Right lobe of liver (tissue), 6 donors: Measurements from ENCODE around the gene KXD1. TPM values are rescaled to one million over a fixed set of nuclear protein-coding genes. Genes with fewer than 3 reads are reported as not detected.
A peak's percentile ranks its signal among the peaks of the same experiment; 100 is the strongest.
"Not testable (repeated sequence)": the region's sequence is repeated elsewhere in the genome, so short reads cannot be mapped to it uniquely, and the experiment has no call there.

Experiments used
- ATAC-seq, 4 donors: fragments of 200-7000 bp; cut with Tn5 transposase; one replicate each; pipeline ENCODE4 v1.9.1; 2020; ENCODE audit warnings: mild to moderate bottlenecking in 4 of 4, moderate library complexity in 4 of 4
- DNase-seq, 3 donors: peaks; one replicate each; pipeline ENCODE4 v3.0.0-alpha.2; 2020
- H3K27ac ChIP-seq, 3 donors: fragments of 200-600 bp; one replicate each; pipeline ENCODE4 v1.8.0; 2022
- H3K27me3 ChIP-seq, 2 donors: fragments of 200-600 bp; one replicate each; pipeline ENCODE4 v1.8.0; 2022
- H3K36me3 ChIP-seq, 4 donors: fragments of 200-600 bp; sonication (generic) in 1 of 4; one replicate each; pipeline versions ENCODE4 v1.5.1 to v1.8.0; 2017 to 2022; ENCODE audit warnings: control low read depth in 1 of 4
- H3K4me1 ChIP-seq, 4 donors: fragments of 200-600 bp; sonication (generic) in 1 of 4; one replicate each; pipeline versions ENCODE4 v1.5.1 to v1.8.0; 2017 to 2022; ENCODE audit warnings: control low read depth in 1 of 4
- H3K4me3 ChIP-seq, 3 donors: fragments of 200-600 bp; one replicate each; pipeline ENCODE4 v1.8.0; 2022
- H3K9me3 ChIP-seq, 4 donors: fragments of 200-600 bp; sonication (generic) in 1 of 4; one replicate each; pipeline versions ENCODE4 v1.5.1 to v1.8.0; 2017 to 2022; ENCODE audit warnings: control low read depth in 1 of 4
- CTCF ChIP-seq, 4 donors: fragments of 200-600 bp in 3 of 4; fragments of 450-650 bp in 1 of 4; IDR thresholded peaks; one replicate each; pipeline versions ENCODE4 v1.5.1 to v1.8.0; 2016 to 2022; ENCODE audit warnings: antibody characterized with exemption in 4 of 4, mild to moderate bottlenecking in 2 of 4
- POLR2A ChIP-seq: fragments of 450-650 bp; IDR thresholded peaks from one replicate; pipeline ENCODE4 v1.6.1; 2017; ENCODE audit warnings: antibody characterized with exemption, mild to moderate bottlenecking
- WGBS: methylation state at CpG from one replicate; pipeline ENCODE4 v1.1.6; 2018; ENCODE audit warnings: low coverage, low lambda C conversion rate; ENCODE audit not compliant: insufficient coverage; ENCODE audit errors: missing lambda C conversion rate; 5-methylcytosine and 5-hydroxymethylcytosine counted together
- intact Hi-C, 2 donors: fragments of 100-400 bp; cut with DNase I; formaldehyde crosslinking; loops; one replicate each; pipeline versions ENCODE4 v1.11.2 to v1.14.1; 2022
- total RNA-seq, 6 experiments: library from RNA; depleted of rRNA in 2 of 6; stranded (reverse); fragments of >200 nt in 2 of 6; fragmentation: NEBNext Ultra II Directional in 3 of 6; extraction: Animal tissue kit (Norgen Biotek cat#: 25700) in 3 of 6; gene quantifications; one replicate each; pipeline versions ENCODE4 v1.1.0 to v1.2.4, GENCODE V29; 2016 to 2023
- donor health status: DM: no; HTN: yes; CAD: no.
- donor health status: DM: no; HTN: no; CAD: no.
- donor health status: DM: no; HTN: no; CAD: no.
- donor health status: DM: no; HTN: yes; CAD: no.
- donor health status: DM: no; HTN: yes; CAD: no.

The KXD1 gene
- total RNA-seq, 6 experiments from 2014 or later: 30.2 to 93.0 (median 36.1) TPM

- peaks cover 0 to 45% (median 1%) of the 10 kb centered on the region in 4 donors for H3K36me3 ChIP-seq
- no peaks in the 10 kb centered on the region for H3K9me3 ChIP-seq
- ATAC-seq: peak; percentile 84 to 93 (median 88)
These were observed 19.6 kb upstream of the KXD1 start for GRCh38 chr19:18538115-18538514.

GRCh38 chr19:18539372-18539771 is 18.3 kb upstream of the KXD1 start:
- TF ChIP-seq POLR2A: no peak
- TF ChIP-seq CTCF (IDR thresholded peaks at IDR 0.05): no peak
- peaks cover 0 to 41% (median 1%) of the 10 kb centered on the region in 4 donors for H3K36me3 ChIP-seq
- no peak for DNase-seq

More at GRCh38 chr19:18538115-18538514, 19.6 kb upstream of the KXD1 start:
- intact Hi-C loops: no loop called here
- Histone ChIP-seq H3K4me3 (no peak overlapping the region), H3K4me1 (peaks cover 0 to 13% (median 3%) of the 10 kb centered on the region in 4 donors), H3K27me3 (no peaks in the 10 kb centered on the region), H3K27ac (peak overlapping the region in 2 of 3 donors; percentile 47 to 53)
- peak; percentile 75 to 81 (median 81) for DNase-seq
- TF ChIP-seq POLR2A: no peak
- TF ChIP-seq CTCF (IDR thresholded peaks at IDR 0.05): no peak
- 56% methylated on average over 3 of the region's 22 CpGs for WGBS

GRCh38 chr19:18540200-18540599 is 17.5 kb upstream of the KXD1 start:
- Histone ChIP-seq H3K36me3 (peaks cover 0 to 36% (median 1%) of the 10 kb centered on the region in 4 donors), H3K4me1 (peaks cover 0 to 17% (median 3%) of the 10 kb centered on the region in 4 donors)
- H3K27me3 ChIP-seq, H3K9me3 ChIP-seq, H3K4me3 ChIP-seq, H3K27ac ChIP-seq, DNase-seq, ATAC-seq, intact Hi-C loops: not testable (repeated sequence)
- WGBS: no CpG with 5 or more reads among the region's 1 CpG

More at GRCh38 chr19:18539372-18539771, 18.3 kb upstream of the KXD1 start:
- H3K27me3 ChIP-seq: no peaks in the 10 kb centered on the region
- H3K27ac ChIP-seq: no peak overlapping the region
- 100% methylated on average over 1 of the region's 19 CpGs for WGBS
- H3K4me3 ChIP-seq: no peak overlapping the region
- peaks cover 0 to 17% (median 3%) of the 10 kb centered on the region in 4 donors for H3K4me1 ChIP-seq
- no peak for ATAC-seq
- H3K9me3 ChIP-seq: no peaks in the 10 kb centered on the region
- intact Hi-C loops: no loop called here

GRCh38 chr19:18541258-18541991 is 16.2 kb upstream of the KXD1 start:
- TF ChIP-seq CTCF (IDR thresholded peaks at IDR 0.05) (no peak), POLR2A (no peak)
- H3K27ac ChIP-seq: no peak overlapping the region
- peaks cover 0 to 17% (median 3%) of the 10 kb centered on the region in 4 donors for H3K4me1 ChIP-seq
- no peak overlapping the region for H3K4me3 ChIP-seq
- ATAC-seq (peak in 1 of 4 donors; percentile 4), DNase-seq (no peak)
- intact Hi-C loops: no loop called here
- peaks cover 0 to 31% (median 1%) of the 10 kb centered on the region in 4 donors for H3K36me3 ChIP-seq
- H3K27me3 ChIP-seq: no peaks in the 10 kb centered on the region
- H3K9me3 ChIP-seq: no peaks in the 10 kb centered on the region
- WGBS: 100% methylated on average over 7 of the region's 21 CpGs
